ENCODE measurements around the gene HES5.

The HES5 gene

GRCh38 chr1:2534687-2535441 is 4.8 kb upstream of the HES5 start:
- no peak overlapping the region for H3K4me3 ChIP-seq (ENCODE audit: low read depth, low read length)
- TF ChIP-seq POLR2A (IDR thresholded peaks at IDR 0.05; ENCODE audit: extremely low read depth, insufficient read length) (no peak), MYC (IDR thresholded peaks at IDR 0.05; ENCODE audit: low read depth, low read length) (no peak), MAX (IDR thresholded peaks at IDR 0.05; ENCODE audit: low read depth, low read length) (no peak)
- TF ChIP-seq, protein P1, sequence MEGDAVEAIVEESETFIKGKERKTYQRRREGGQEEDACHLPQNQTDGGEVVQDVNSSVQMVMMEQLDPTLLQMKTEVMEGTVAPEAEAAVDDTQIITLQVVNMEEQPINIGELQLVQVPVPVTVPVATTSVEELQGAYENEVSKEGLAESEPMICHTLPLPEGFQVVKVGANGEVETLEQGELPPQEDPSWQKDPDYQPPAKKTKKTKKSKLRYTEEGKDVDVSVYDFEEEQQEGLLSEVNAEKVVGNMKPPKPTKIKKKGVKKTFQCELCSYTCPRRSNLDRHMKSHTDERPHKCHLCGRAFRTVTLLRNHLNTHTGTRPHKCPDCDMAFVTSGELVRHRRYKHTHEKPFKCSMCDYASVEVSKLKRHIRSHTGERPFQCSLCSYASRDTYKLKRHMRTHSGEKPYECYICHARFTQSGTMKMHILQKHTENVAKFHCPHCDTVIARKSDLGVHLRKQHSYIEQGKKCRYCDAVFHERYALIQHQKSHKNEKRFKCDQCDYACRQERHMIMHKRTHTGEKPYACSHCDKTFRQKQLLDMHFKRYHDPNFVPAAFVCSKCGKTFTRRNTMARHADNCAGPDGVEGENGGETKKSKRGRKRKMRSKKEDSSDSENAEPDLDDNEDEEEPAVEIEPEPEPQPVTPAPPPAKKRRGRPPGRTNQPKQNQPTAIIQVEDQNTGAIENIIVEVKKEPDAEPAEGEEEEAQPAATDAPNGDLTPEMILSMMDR (IDR thresholded peaks at IDR 0.05; ENCODE audit: low read depth, low read length): no peak
- DNase-seq (ENCODE audit: low read depth): no peak

GRCh38 chr1:2534315-2534686 is 4.2 kb upstream of the HES5 start:
- H3K4me3 ChIP-seq (ENCODE audit: low read depth, low read length): no peak overlapping the region
- no peak for DNase-seq (ENCODE audit: low read depth)
- TF ChIP-seq MYC (IDR thresholded peaks at IDR 0.05; ENCODE audit: low read depth, low read length) (no peak), MAX (IDR thresholded peaks at IDR 0.05; ENCODE audit: low read depth, low read length) (no peak), POLR2A (IDR thresholded peaks at IDR 0.05; ENCODE audit: extremely low read depth, insufficient read length) (no peak)
- TF ChIP-seq, protein P1 (IDR thresholded peaks at IDR 0.05; ENCODE audit: low read depth, low read length): no peak

- H3K4me3 ChIP-seq (ENCODE audit: low read depth, low read length): no peak overlapping the region
- no peak for DNase-seq (ENCODE audit: low read depth)
- TF ChIP-seq MYC (IDR thresholded peaks at IDR 0.05; ENCODE audit: low read depth, low read length) (no peak), POLR2A (IDR thresholded peaks at IDR 0.05; ENCODE audit: extremely low read depth, insufficient read length) (no peak), MAX (IDR thresholded peaks at IDR 0.05; ENCODE audit: low read depth, low read length) (no peak)
- TF ChIP-seq, protein P1 (IDR thresholded peaks at IDR 0.05; ENCODE audit: low read depth, low read length): no peak
Observed at GRCh38 chr1:2533365-2533764, 3.3 kb upstream of the HES5 start.

- no peak for DNase-seq (ENCODE audit: low read depth)
- H3K4me3 ChIP-seq (ENCODE audit: low read depth, low read length): no peak overlapping the region
- TF ChIP-seq MAX (IDR thresholded peaks at IDR 0.05; ENCODE audit: low read depth, low read length): no peak
- TF ChIP-seq, protein P1 (IDR thresholded peaks at IDR 0.05; ENCODE audit: low read depth, low read length): no peak
- TF ChIP-seq POLR2A (IDR thresholded peaks at IDR 0.05; ENCODE audit: extremely low read depth, insufficient read length): no peak
- TF ChIP-seq MYC (IDR thresholded peaks at IDR 0.05; ENCODE audit: low read depth, low read length): no peak
Observed at GRCh38 chr1:2532485-2533160, 2.6 kb upstream of the HES5 start.

DNA sequence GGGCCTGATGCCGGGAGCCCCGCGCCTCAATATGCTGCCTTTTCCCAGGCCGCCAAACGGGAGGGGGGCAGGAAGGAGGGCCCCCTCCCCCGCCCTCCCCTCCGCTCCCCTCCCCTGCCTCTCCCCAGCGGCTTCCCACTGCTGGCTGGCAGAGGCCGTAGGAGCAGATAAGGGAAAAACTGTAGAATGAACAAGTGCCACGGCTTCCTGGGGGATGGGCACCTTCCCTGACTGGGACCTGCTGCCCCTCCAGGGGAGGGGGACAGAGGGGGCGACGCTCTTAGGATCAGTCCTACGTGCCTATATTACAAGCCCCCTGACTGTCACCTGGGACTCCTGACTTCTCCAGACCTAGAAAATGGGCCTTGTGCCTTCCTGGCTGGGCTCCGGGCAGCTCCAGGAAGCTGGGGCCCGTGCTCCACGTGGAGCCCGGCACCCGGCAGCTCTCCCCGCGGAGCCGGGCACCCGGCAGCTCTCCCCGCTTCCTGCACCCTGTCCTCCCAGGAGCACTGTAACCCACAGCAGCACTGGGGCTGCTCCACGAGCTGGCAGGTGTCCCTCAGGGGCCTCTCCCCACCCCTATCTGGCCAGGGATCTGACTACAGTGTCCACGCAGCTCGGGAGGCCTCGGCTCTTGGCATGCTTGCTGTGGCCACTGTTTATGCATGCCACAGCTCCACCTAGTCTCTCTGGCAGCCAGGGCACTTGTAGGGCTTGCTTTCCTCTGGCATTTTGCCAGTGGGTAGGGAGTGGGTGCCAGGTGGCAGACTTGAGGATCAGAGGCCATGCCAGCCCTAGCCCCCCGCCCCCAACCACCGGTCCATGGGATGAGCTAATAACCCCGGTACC is 674 bp upstream of the HES5 start:
- TF ChIP-seq, protein P1 (IDR thresholded peaks at IDR 0.05; ENCODE audit: low read depth, low read length): no peak
- TF ChIP-seq POLR2A (IDR thresholded peaks at IDR 0.05; ENCODE audit: extremely low read depth, insufficient read length): no peak
- TF ChIP-seq MYC (IDR thresholded peaks at IDR 0.05; ENCODE audit: low read depth, low read length): no peak
- TF ChIP-seq MAX (IDR thresholded peaks at IDR 0.05; ENCODE audit: low read depth, low read length): no peak
- H3K4me3 ChIP-seq (ENCODE audit: low read depth, low read length): no peak overlapping the region
- no peak for DNase-seq (ENCODE audit: low read depth)
